ENCODE measurements around the gene DEGS2.

- no peak for TF ChIP-seq POLR2A (IDR thresholded peaks at IDR 0.05)
- TF ChIP-seq CTCF (IDR thresholded peaks at IDR 0.05) = no peak
- TF ChIP-seq POLR2AphosphoS5 (IDR thresholded peaks at IDR 0.05) = peak in 1 of 3 donors; percentile 46
- TF ChIP-seq EP300 (IDR thresholded peaks at IDR 0.05) = no peak
Measured at GRCh38 chr14:100131181-100131580, 28.3 kb downstream of the DEGS2 start.
